Activated CD4-positive, alpha-beta T cell treated with anti-CD3 and anti-CD28 coated beads for 24 hours (primary cell): Measurements from ENCODE around the gene RPL7L1.
A peak's percentile ranks its signal among the peaks of the same experiment; 100 is the strongest.
"Not testable (repeated sequence)": the region's sequence is repeated elsewhere in the genome, so short reads cannot be mapped to it uniquely, and the experiment has no call there.

ENCODE experiments used
- DNase-seq, 2 donors: peaks; one replicate each; pipeline ENCODE4 v3.0.0-alpha.2; 2020; ENCODE audit warnings: low read depth in 2 of 2

Gene RPL7L1

DNA sequence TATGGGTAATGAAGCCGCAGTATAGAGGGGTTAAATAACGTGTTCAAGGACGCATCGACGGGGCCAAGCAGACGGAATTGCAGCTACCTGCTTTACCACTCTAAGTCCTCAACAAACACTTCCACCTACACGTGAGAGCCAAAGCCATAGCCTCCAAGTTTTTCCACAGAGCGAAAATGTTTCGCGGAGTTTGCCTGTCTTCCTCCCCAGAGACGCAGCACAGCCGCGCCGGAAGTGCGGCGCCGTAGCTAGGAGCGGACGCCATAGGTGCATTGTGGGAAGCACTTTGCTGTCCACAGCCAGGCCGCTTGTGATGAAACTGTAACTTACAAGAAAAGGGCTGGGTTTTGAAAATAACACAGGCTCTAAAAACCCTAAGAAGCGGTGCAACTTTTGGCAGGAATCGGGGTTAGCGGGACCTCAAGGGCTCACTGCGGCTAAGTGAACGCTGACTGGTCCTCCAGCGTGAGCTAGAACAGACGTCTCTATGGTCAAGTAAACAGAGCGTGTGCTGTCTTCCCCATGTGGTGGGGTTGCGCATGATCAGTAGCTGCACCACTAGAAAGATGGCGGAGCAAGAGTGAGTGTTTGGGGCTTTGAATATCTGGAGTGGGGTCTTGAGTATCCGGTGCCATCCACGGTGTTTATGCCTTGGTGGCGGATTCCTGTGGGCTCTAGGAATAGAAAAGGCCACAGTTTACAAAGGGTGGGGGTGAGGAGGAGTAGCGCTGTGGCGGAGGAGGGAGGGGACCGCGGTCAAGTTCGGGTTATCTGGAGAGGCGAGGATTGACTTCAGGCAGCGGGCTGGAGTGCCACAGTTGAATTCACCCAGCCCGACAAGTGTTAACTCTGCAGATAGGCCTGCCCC, at the start of gene RPL7L1:
TSS of gene RPL7L1 (plus strand) at position 245 of the 868 bp plus-strand sequence. CDS start at position 540, 295 bp downstream.
- DNase-seq, result peak; percentile 59 to 69

DNA sequence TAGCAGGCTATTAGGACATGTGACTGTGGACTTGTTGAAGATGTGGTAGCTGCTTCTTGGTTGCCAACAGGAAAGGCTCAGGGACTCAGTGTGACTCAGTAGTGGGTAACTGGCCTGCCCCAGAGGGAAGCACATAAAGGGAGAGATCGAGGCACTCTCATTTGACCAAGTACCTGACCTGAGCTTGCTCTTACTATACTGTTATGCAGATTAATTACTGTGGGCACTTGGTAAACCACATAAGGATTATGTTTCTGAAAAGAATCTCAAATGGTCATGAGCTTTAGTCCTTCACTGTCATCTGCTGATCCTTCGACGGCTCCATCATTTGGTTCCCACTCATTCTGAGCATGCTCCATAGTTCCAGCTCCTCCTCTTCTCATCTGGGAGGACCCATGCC, 48.2 kb upstream of the RPL7L1 start:
- DNase-seq, result no peak

DNA sequence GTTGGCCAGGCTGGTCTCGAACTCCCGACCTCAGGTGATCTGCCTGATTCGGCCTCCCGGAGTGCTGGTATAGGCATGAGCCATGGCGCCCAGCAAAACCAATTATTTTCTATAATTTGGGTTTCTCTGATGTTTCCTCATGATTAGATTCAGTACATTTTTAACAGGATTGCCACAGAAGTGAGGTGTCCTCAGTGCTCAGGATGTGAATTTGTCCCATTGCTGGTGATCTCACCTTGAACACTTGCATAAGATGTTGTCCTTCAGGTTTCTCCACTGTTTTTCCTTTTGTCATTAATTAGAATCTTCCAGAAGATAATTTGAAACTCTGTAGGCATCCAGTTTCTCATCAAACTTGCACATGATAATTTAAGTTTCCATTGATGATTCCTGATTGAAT, 45.4 kb upstream of the RPL7L1 start:
- no peak for DNase-seq

DNA sequence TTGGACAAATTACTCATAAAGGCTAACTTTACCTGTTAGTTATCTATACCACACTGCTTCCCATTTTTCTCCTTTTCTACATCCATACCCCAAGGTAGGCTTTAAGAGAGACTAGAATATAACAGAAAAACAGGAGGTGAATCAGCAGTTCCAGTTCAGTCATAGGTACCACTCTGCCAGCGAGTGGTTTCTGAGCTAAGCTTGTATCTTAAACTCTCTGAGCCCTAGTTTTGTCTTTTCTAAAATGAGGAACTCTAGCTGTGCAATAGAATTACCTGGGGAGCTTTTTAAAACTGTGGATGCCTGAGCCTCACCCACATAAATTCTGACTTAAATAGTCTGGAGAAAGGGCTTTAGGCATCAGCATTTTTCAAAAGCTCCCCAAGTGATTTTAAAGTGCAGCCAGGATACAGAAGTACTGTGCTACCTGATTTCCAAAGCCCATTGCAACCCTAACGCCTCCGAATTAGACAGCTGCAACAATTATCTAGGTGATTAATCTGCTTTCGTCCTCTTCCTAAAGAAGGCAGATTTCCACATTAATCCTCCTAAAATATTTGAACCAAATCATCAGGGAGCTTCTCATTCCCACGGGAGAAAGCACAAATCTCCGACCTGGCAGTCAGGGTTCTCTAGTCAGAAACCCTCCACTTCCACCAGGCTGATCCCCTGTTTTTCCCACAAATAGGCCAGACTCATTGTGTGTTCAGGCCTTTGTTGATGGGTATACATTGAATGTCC, 37.4 kb upstream of the RPL7L1 start:
- DNase-seq, result no peak

DNA sequence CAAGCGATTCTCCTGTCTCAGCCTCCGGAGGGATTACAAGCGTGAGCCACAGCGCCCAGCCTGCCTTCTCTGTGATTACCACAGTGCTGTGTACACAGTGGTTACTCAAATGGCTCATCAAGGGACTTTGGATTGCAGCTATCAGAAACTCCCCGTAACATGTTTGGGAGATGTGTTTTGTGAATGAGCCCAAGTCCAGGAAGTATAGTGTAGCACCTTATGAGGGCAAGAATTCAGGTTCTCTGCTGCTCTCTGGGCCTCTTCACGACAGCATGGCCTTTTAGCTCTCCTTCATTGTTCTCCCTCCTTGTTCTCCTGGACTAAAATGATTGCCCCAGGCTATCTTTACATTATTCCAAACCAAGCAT, 34.1 kb upstream of the RPL7L1 start:
- DNase-seq, result no peak

DNA sequence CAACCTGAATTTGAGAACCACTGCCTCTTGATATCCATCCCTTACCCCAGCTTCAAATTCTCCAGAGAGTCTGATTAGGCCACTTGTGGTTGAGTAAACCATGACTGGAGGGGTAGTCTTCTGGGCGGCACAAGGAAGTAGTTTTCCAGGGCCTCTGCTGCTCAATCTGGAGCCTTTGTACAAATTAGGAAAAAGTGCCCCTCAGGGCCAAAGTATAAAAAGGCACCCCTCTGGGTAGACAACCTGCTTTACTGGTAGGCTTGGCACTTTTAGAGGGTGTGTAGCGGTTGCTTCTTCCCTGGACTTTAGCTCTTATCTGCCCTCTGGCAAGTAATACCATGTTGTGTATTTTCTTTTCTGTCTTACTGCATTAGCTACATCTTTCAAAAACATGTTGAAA, 32.9 kb upstream of the RPL7L1 start:
- no peak for DNase-seq

DNA sequence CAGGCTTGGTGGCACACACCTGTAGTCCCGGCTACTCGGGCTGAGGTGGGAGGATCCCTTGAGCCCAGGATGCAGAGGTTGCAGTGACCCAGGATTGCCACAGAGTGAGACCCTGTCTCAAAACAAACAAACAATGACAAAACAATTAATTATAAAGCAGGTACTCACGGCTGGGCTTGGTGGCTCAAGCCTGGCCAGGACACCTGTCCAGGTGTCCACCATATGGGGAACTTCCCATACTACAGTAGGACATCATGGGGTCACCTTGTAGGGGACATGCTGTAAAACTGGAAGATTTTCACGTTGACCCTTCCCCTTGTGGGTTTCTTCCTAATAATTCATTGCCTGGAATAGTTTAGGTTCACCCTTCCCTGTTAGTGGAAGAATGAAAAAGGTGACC, 30.7 kb upstream of the RPL7L1 start:
- no peak for DNase-seq

DNA sequence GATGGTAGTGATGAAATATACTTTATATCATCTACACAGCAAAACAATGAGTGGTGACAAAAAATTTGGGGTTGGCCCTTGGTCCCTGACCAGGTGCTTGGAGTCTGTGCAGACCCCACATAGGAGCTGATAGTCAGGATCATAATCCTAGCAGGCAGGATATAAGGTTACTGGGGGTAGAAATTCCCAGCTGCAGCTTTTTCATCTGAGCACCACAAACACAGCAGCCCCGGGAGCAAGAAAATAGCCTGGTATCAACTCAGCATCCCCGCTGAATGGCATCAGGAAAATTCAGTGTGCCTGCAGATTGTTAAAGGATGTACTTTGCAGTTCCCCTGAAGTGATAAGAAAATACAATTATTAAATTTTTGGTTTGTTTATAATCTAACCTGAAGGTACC, 27.8 kb upstream of the RPL7L1 start:
- no peak for DNase-seq

DNA sequence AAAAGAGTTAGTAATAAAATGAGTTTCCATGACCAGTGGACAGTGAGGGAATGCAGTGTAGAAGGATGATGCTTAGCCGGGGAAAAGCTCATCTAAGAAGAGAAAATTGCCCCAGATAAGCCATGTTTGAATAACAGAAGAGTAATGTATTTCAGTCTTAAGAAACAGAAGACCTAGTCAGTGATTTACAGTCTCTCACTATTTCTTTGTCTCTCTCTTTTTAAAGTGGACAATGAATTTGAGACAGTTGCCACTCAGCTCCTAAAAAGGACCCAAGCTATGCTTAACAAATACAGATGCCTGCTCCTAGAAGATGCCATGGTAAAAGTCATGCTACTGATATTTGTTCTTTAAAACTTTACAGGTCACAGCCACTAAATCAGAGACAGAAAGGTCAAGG, 19.4 kb upstream of the RPL7L1 start:
- DNase-seq, result no peak

DNA sequence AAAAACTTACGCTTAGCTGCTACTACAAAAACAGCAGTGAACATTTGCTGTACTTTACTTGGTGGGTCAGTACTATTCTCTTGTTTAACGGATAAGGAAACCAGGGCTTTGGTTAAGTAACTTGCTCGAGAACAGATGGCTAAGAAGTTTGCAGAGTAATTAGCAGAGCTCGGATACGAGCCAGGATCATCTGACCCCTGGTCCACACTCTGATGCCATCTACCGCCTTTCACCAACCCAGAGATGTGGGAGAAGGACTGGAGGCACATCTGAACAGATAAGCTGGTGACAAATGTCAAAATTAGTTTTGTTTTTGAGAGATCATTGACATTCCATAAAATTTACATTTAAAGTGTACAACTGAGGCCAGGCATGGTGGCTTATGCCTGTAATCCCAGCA, 18.9 kb upstream of the RPL7L1 start:
- DNase-seq, result no peak

DNA sequence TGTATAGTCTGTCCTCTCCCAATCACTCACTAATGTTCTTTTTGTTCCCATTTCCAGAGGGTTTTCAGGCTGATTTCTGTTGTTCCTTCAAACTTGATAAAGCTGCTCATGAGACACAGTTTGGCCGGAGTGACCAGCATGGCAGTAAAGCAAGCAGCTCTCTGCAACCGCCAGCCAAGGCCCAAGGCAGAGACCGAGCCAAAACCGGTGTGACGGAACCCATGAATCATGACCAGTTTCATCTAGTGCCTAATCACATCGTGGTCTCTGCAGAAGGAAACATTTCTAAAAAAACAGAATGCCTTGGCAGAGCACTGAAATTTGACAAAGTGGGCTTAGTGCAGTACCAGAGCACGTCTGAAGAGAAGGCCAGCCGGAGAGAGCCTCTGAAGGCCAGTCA, 14.8 kb upstream of the RPL7L1 start:
- DNase-seq, result no peak

DNA sequence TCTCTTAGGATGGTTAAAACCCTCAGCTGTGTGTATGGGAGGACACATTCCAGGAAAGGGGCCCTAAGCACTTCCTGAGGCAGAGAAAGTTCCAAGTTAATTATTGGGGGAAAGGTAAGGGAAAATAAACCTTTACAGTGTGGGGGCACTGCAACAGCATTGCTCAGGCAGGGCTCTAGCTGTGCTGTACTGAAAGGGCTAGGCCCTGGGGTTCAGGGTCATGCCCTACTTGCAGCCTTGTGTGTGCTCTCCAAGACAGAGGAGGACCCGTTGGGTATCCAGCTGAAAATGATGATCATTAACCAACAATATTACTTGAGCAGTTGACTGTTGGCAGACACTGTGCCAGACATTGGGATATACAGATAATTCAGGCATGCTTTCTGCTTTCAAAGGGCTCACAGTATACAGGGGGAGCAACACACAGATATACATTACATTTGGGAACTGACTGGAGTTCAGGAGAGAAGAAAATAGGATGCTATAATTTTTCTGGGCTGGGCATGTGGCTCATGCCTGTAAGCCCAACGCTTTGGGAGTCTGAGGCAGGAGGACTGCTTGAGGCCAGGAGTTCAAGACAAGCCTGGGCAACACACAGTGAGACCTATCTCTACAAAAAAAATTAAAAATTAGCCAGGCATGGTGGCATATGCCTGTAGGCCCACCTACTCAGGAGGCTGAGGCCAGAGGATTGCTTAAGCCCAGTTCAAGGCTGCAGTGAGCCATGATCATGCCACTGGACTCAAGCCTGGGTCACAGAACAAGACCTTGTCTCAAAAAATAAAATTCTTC, 9.1 kb upstream of the RPL7L1 start:
- no peak for DNase-seq

DNA sequence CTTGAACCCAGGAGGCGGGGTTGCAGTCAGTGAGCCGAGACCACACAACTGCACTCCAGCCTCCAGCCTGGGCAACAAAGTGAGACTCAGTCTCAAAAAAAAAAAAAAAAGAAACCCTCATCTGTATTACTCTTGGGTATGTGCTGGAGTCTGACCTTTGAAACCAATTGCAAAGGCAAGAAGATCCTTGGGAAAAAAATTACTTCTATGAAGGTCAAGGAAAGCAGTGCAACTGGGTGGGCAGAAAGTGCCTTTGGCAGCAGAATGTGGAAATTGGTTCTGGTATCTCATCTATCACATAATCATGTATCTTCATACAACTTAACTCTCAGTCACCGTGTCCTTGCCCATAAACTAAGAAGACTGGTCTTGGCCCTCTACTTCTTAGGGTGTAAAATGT, 7.7 kb upstream of the RPL7L1 start:
- no peak for DNase-seq

DNA sequence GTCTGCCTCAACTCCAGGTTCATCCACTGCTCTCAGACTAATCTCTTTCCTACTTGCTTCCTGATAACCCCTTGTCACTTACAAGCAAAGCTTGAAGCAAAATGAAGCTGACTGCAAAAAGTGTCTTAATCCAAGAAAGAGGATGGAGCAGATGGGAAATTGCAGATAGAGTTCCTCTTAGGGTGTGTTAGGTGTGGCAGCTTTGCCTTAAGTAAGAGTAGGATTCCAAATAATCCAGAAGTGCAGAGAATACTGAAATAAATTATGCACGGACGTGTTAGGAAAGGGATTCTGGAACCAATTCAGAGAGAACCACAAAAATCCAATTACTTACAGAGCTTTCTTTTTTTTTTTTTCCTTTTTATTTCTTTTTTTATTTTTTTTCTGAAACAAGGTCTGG, 6.1 kb upstream of the RPL7L1 start:
- no peak for DNase-seq

DNA sequence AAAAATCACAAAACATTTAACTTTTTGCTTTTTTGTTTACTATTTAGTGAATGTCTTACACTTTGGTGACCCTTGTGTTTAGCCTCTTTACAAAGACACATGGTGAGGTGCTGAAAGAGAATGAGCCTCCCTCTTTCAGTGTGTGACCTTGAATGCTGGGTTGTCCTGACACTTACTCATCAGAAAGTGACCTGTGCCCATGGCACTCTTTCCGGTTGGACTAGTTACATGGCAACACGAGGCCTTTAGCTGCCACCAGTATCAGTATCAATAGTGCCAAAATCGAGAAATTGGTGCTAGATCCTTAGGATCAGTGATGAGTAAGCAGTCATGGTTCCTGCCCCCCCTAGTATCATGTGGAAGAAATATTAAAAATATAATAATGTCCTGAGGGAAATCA, 1.7 kb upstream of the RPL7L1 start:
- no peak for DNase-seq

DNA sequence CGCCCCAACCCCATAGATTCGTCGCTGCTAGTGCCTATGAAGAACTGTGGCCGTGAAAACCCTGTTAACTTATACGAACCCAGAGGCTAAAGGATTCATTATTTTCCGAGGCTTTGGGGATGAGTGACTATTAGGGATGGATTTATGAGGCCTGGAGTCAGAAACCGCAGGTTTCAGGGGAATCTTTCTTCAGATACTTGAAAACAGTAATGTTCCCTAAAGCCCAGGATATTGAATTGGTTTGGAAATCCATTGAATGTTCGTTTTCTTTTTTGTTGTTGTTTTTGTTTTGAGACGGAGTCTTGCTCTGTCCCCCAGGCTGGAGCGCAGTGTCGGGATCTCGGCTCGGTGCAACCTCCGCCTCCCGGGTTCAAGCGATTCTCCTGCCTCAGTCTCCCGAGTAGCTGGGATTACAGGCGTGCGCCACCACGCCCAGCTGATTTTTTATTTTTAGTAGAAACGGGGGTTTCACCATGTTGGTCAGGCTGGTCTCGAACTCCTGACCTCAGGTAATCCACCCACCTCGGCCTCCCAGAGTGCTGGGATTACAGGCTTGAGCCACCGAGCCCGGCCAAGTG, 913 bp downstream of the RPL7L1 start:
- DNase-seq, result not testable (repeated sequence)

DNA sequence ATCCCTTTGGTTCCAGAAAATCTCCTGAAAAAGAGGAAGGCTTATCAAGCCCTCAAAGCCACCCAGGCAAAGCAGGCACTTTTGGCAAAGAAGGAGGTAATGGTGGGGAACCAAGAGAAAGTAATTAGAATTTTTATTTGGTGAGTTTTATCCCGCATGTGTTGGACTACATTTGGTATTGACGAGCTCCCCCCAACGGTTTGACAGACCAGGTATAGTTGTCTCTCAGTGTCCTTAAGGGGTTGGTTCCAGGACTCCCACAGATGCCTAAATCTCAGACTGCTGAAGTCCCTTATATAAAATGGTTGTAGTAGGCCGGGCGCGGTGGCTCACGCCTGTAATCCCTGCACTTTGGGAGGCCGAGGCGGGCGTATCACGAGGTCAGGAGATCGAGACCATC, 1.5 kb downstream of the RPL7L1 start:
- not testable (repeated sequence) for DNase-seq

DNA sequence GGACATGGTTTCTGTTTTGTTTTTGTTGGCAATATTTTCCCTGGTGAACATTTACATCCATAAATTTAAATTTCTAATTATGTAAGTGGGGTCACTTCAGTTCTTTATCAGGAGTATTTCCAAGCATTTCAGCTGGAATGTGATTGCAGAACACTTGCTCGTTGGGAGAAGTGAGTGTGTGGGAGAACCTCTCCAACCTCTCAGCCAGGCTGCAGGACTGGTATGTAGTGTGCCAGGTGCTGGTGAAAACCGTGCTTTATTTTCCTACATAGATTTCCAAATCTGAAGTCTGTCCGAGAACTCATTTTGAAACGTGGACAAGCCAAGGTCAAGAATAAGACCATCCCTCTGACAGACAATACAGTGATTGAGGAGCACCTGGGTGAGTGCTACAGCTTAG, 6.3 kb downstream of the RPL7L1 start:
- DNase-seq, result no peak

DNA sequence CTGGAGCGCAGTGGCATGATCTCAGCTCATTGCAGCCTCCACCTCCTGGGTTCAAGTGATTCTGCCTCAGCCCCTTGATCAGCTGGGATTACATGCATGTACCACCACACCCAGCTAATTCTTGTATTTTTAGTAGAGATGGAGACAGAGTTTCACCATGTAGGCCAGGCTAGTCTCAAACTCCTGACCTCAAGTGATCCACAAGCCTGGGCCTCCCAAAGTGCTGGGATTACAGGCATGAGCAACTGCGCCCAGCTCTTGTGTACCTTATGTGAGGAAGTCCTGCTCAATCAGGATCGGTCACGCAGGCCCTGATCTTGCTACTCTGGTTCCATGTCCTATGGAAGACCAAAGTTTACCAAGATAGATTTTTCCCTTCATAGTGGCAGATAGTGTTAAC, 8.8 kb downstream of the RPL7L1 start:
- not testable (repeated sequence) for DNase-seq

DNA sequence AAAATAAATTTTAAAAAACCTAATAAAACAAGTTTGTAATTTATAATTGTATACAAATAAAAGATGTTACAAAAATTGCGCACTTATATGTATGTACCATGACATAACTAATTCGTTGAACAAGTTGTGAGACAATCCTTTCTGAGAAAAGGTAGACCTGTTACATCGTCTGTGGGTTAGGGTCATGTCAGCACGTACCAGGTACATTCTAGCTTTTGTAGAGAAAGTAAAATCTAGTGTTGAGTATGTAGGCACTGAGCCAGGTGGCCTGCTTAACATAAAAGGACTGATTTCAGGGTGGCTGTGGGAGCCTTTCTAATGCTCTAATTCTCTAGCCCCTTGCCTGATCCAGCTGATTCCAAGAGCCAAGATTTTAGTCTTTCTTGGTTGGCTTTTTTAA, 10.4 kb downstream of the RPL7L1 start:
- no peak for DNase-seq

DNA sequence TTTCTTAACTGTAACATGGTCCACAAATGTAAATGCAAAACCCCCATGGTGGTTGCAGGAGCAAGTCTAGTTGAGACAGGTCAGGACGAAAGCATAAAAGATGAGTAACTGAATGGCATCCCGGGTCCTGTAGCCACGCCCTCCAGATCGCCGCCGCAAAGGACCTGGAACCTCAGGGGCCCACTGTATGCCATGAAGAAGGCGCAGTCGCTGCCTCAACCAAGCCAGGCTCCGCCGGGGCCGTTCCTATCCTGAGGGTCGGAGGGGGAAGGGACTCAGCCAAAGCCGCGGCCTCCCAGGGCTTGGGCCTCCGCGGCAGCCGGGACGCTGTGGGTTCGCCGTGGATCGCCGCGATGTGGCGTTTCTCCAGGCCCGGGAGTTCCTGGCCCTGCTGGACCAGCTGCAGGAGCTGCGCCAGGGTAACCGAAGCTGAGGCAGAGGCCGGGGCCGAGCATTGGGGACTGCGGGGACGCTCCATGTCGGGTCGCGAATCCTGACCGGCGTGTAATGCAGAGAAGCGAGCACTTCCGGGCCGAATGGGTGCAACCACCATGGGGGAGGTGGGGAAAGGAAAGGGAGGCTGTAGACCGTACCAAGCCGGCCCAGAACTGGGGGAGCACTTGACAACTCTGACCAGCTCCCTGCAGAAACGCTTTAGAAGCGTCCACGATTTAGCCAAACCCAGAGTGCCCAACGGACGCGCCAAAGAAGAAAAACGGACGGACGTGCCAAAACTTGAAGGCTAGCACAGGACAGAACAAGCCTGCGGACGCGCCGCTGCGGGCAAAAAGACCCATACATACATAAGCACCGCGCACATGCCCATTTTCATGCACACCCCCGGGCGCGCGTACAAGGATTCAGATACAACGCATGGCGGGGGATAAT, 11.1 kb downstream of the RPL7L1 start:
- DNase-seq, result peak; percentile 81 to 87
